Panc1 (cell line): ENCODE measurements around the gene LTC4S. TPM values are rescaled to one million over a fixed set of nuclear protein-coding genes. Genes with fewer than 3 reads are reported as not detected.

Experiments
- ATAC-seq: fragments of 200-7000 bp; cut with Tn5 transposase; 2 replicates; pipeline ENCODE4 v1.9.1; 2020; ENCODE audit warnings: mild to moderate bottlenecking, moderate library complexity
- BruUV-seq: library from RNA; stranded (reverse); fragments of 400-500 nt; replicated peaks from 2 replicates; lab custom pipeline; 2021; lab: Mats Ljungman, UMichigan
- CTCF ChIA-PET: fragments of 300-600 bp; sonication (Branson Sonifier 250); formaldehyde crosslinking; loops from one replicate; lab custom pipeline; 2022; ENCODE audit warnings: antibody characterized with exemption; lab: Charles Lee
- POLR2A ChIA-PET: fragments of 300-600 bp; sonication (Branson Sonifier 250); formaldehyde crosslinking; loops from one replicate; lab custom pipeline; 2022; ENCODE audit warnings: antibody characterized with exemption; lab: Charles Lee
- DNase-seq: peaks from one replicate; pipeline ENCODE4 v3.0.0-alpha.2; 2010; ENCODE audit warnings: low read depth, low spot score
- H3K27ac ChIP-seq: 2 replicates; pipeline ENCODE4 v1.5.1; 2011; ENCODE audit warnings: mild to moderate bottlenecking, low read length, inconsistent platforms
- H3K27me3 ChIP-seq: fragments of 200-500 bp; sonication (Bioruptor generic); 2 replicates; pipeline ENCODE4 v1.6.0; 2014; ENCODE audit warnings: low read length, inconsistent platforms; ENCODE audit not compliant: control insufficient read depth, insufficient read depth
- H3K36me3 ChIP-seq: fragments of 200-500 bp; sonication (Bioruptor generic); 2 replicates; pipeline ENCODE4 v1.5.1; 2014; ENCODE audit warnings: inconsistent platforms, mild to moderate bottlenecking, low read length, moderate library complexity; ENCODE audit not compliant: control insufficient read depth, insufficient read depth
- H3K4me1 ChIP-seq: 2 replicates; pipeline ENCODE4 v1.5.1; 2011; ENCODE audit warnings: inconsistent platforms, mild to moderate bottlenecking, low read length, moderate library complexity; ENCODE audit not compliant: control insufficient read depth, insufficient read depth
- H3K4me3 ChIP-seq, 2 experiments: 2 replicates each; pipeline ENCODE4 v1.5.1; 2011 to 2012; ENCODE audit warnings: low read depth in 2 of 2, low read length in 2 of 2, mild to moderate bottlenecking in 2 of 2, inconsistent platforms in 1 of 2, moderate library complexity in 1 of 2
- H3K9me3 ChIP-seq: fragments of 200-500 bp; sonication (Bioruptor generic); 2 replicates; pipeline ENCODE4 v1.5.1; 2014; ENCODE audit warnings: low read depth, mild to moderate bottlenecking, inconsistent platforms, low read length, moderate library complexity; ENCODE audit not compliant: control insufficient read depth, insufficient read depth
- CTCF ChIP-seq: fragments of 450-650 bp; IDR thresholded peaks from 2 replicates; pipeline ENCODE4 v1.5.1; 2017; ENCODE audit warnings: mild to moderate bottlenecking
- POLR2AphosphoS5 ChIP-seq: IDR thresholded peaks from 2 replicates; pipeline ENCODE4 v1.6.1; 2012; ENCODE audit warnings: mild to moderate bottlenecking, low read depth, low read length, moderate library complexity
- REST ChIP-seq, 2 experiments: IDR thresholded peaks; 2 replicates each; pipeline ENCODE4 v1.6.1; 2011 to 2012; ENCODE audit warnings: low read depth in 2 of 2, control low read depth in 1 of 2, low read length in 1 of 2, mild to moderate bottlenecking in 1 of 2, moderate library complexity in 1 of 2; ENCODE audit not compliant: insufficient read depth in 1 of 2
- SIN3A ChIP-seq: IDR thresholded peaks from 2 replicates; pipeline ENCODE4 v1.6.1; 2012; ENCODE audit warnings: low read depth, mild to moderate bottlenecking, low read length, moderate library complexity, borderline replicate concordance; ENCODE audit not compliant: insufficient read depth
- TCF7L2 ChIP-seq: IDR thresholded peaks from 2 replicates; pipeline ENCODE4 v1.6.1; 2011; ENCODE audit warnings: mild to moderate bottlenecking, low read depth, low read length, inconsistent platforms
- in situ Hi-C: cut with HindIII; loops from 2 replicates; pipeline ENCODE4 v1.10.0; 2016; ENCODE audit warnings: low sequenced_read_pairs, low pct_unique_long_range_greater_than_20kb
- intact Hi-C: fragments of 100-400 bp; cut with micrococcal nuclease; formaldehyde crosslinking; loops from one replicate; pipeline ENCODE4 v1.10.0; 2022; ENCODE audit not compliant: unreplicated experiment
- total RNA-seq: library from RNA; stranded (reverse); gene quantifications from one replicate; pipeline ENCODE4 v1.2.1, GENCODE V29; 2021; ENCODE audit not compliant: unreplicated experiment

The LTC4S gene
- total RNA-seq, 1 experiment from 2014 or later: 0.69 TPM

- BruUV-seq: no TSS peak
- TF ChIP-seq REST (IDR thresholded peaks at IDR 0.05; ENCODE audit: insufficient read depth in 1 of 2, low read depth in 2 of 2, low read length in 1 of 2) (no peak), POLR2AphosphoS5 (no peak), SIN3A (no peak), CTCF (no peak), TCF7L2 (no peak)
- ATAC-seq (no peak), DNase-seq (no peak)
- CTCF ChIA-PET: no interaction called here
- no peaks in the 10 kb centered on the region for H3K36me3 ChIP-seq
- no peak overlapping the region for H3K27ac ChIP-seq
- H3K4me1 ChIP-seq: no peaks in the 10 kb centered on the region
- no peaks in the 10 kb centered on the region for H3K9me3 ChIP-seq
- intact Hi-C loops (no loop called here), in situ Hi-C loops (no loop called here)
- H3K4me3 ChIP-seq: no peak overlapping the region
- POLR2A ChIA-PET: no interaction called here
- no peaks in the 10 kb centered on the region for H3K27me3 ChIP-seq
These were observed 15.2 kb upstream of the LTC4S start for GRCh38 chr5:179778591-179778990.

- Histone ChIP-seq H3K36me3 (no peaks in the 10 kb centered on the region), H3K27ac (no peak overlapping the region), H3K9me3 (no peaks in the 10 kb centered on the region), H3K27me3 (no peaks in the 10 kb centered on the region), H3K4me1 (no peaks in the 10 kb centered on the region), H3K4me3 (no peak overlapping the region)
- POLR2A ChIA-PET: interaction anchor here (0.5 to 0.7 kb wide), 2 partner anchors 14 to 33 kb away, joined by 3 read pairs; partner anchors contain the start of gene LTC4S
- in situ Hi-C loops (no loop called here), intact Hi-C loops (no loop called here)
- BruUV-seq: no TSS peak
- TF ChIP-seq REST (IDR thresholded peaks at IDR 0.05; ENCODE audit: insufficient read depth in 1 of 2, low read depth in 2 of 2, low read length in 1 of 2) (no peak), POLR2AphosphoS5 (no peak), CTCF (no peak), TCF7L2 (no peak), SIN3A (no peak)
- DNase-seq (no peak), ATAC-seq (no peak)
- CTCF ChIA-PET: interaction anchor here (0.7 kb wide), 1 partner anchor 17 kb away, joined by 3 read pairs; no protein-coding TSS in a partner anchor
These were observed 14.0 kb upstream of the LTC4S start for GRCh38 chr5:179779826-179780225.
